ENCODE results near the gene CACNA1G.

Gene CACNA1G

GRCh38 chr17:50560185-50560824 lies at the start of gene CACNA1G:
TSS of gene CACNA1G (plus strand) at chr17:50560715. CDS start at chr17:50561460, 745 bp downstream.
- FAIRE-seq: peak; percentile 43
- peak; percentile 99 for DNase-seq (ENCODE audit: insufficient read length, low spot score)
- TF ChIP-seq POLR2A (IDR thresholded peaks at IDR 0.05; ENCODE audit: low read depth, low read length): no peak; the same call in 1 of the 2 replicates

- no peak for TF ChIP-seq POLR2A (IDR thresholded peaks at IDR 0.05; ENCODE audit: low read depth, low read length)
- DNase-seq (ENCODE audit: insufficient read length, low spot score) (peak; percentile 57), FAIRE-seq (no peak)
Observed at GRCh38 chr17:50511058-50511457, 49.5 kb upstream of the CACNA1G start.

- FAIRE-seq (no peak), DNase-seq (ENCODE audit: insufficient read length, low spot score) (no peak)
- no peak for TF ChIP-seq POLR2A (IDR thresholded peaks at IDR 0.05; ENCODE audit: low read depth, low read length)
Observed at GRCh38 chr17:50513495-50513894, 47.0 kb upstream of the CACNA1G start.

GRCh38 chr17:50514388-50514787 lies 46.1 kb upstream of the CACNA1G start:
- FAIRE-seq (no peak), DNase-seq (ENCODE audit: insufficient read length, low spot score) (no peak)
- TF ChIP-seq POLR2A (IDR thresholded peaks at IDR 0.05; ENCODE audit: low read depth, low read length): no peak

- FAIRE-seq (no peak), DNase-seq (ENCODE audit: insufficient read length, low spot score) (no peak)
Observed at GRCh38 chr17:50514936-50515702, 45.4 kb upstream of the CACNA1G start.

GRCh38 chr17:50517011-50517410 lies 43.5 kb upstream of the CACNA1G start:
- no peak for DNase-seq (ENCODE audit: insufficient read length, low spot score)
- no peak for TF ChIP-seq POLR2A (IDR thresholded peaks at IDR 0.05; ENCODE audit: low read depth, low read length)
- no peak for FAIRE-seq

More at GRCh38 chr17:50514936-50515702, 45.4 kb upstream of the CACNA1G start:
- no peak for TF ChIP-seq POLR2A (IDR thresholded peaks at IDR 0.05; ENCODE audit: low read depth, low read length)

- FAIRE-seq: no peak
- TF ChIP-seq POLR2A (IDR thresholded peaks at IDR 0.05; ENCODE audit: low read depth, low read length): no peak
Observed at GRCh38 chr17:50517504-50518383, 42.8 kb upstream of the CACNA1G start.

GRCh38 chr17:50518384-50519023 lies 42.0 kb upstream of the CACNA1G start:
- DNase-seq (ENCODE audit: insufficient read length, low spot score) (no peak), FAIRE-seq (no peak)
- no peak for TF ChIP-seq POLR2A (IDR thresholded peaks at IDR 0.05; ENCODE audit: low read depth, low read length)

More at GRCh38 chr17:50517504-50518383, 42.8 kb upstream of the CACNA1G start:
- DNase-seq (ENCODE audit: insufficient read length, low spot score): no peak

GRCh38 chr17:50519141-50519834 lies 41.2 kb upstream of the CACNA1G start:
- DNase-seq (ENCODE audit: insufficient read length, low spot score): no peak
- FAIRE-seq: no peak
- no peak for TF ChIP-seq POLR2A (IDR thresholded peaks at IDR 0.05; ENCODE audit: low read depth, low read length)

GRCh38 chr17:50520483-50520882 lies 40.0 kb upstream of the CACNA1G start:
- no peak for FAIRE-seq

GRCh38 chr17:50521514-50521913 lies 39.0 kb upstream of the CACNA1G start:
- no peak for FAIRE-seq
- no peak for DNase-seq (ENCODE audit: insufficient read length, low spot score)
- TF ChIP-seq POLR2A (IDR thresholded peaks at IDR 0.05; ENCODE audit: low read depth, low read length): no peak

More at GRCh38 chr17:50520483-50520882, 40.0 kb upstream of the CACNA1G start:
- DNase-seq (ENCODE audit: insufficient read length, low spot score): no peak
- TF ChIP-seq POLR2A (IDR thresholded peaks at IDR 0.05; ENCODE audit: low read depth, low read length): no peak

- TF ChIP-seq POLR2A (IDR thresholded peaks at IDR 0.05; ENCODE audit: low read depth, low read length): no peak
- FAIRE-seq: no peak
- DNase-seq (ENCODE audit: insufficient read length, low spot score): no peak
Observed at GRCh38 chr17:50522766-50523165, 37.7 kb upstream of the CACNA1G start.

- FAIRE-seq: no peak
- no peak for TF ChIP-seq POLR2A (IDR thresholded peaks at IDR 0.05; ENCODE audit: low read depth, low read length)
- DNase-seq (ENCODE audit: insufficient read length, low spot score): no peak
Observed at GRCh38 chr17:50523208-50523607, 37.3 kb upstream of the CACNA1G start.

All from H54 (cell line).